GM13976 (cell line): ENCODE measurements around the gene CCR6.

Experiments used
- DNase-seq: peaks from one replicate; pipeline ENCODE4 v3.0.0; 2012; ENCODE audit warnings: low spot score
- in situ Hi-C: fragments of 300-500 bp; cut with MboI; formaldehyde crosslinking; loops from one replicate; pipeline ENCODE4 v1.12.0; 2022; ENCODE audit warnings: low sequenced_read_pairs, mixed read lengths, inconsistent platforms; ENCODE audit not compliant: unreplicated experiment
- TF ChIP-seq, protein P1 (sequence below): IDR thresholded peaks from 2 replicates; pipeline ENCODE4 v1.5.1; 2012; ENCODE audit warnings: borderline replicate concordance, mild to moderate bottlenecking; ENCODE audit not compliant: insufficient read depth; ENCODE audit errors: extremely low read depth, missing control alignments, control extremely low read depth

CCR6 gene

DNA sequence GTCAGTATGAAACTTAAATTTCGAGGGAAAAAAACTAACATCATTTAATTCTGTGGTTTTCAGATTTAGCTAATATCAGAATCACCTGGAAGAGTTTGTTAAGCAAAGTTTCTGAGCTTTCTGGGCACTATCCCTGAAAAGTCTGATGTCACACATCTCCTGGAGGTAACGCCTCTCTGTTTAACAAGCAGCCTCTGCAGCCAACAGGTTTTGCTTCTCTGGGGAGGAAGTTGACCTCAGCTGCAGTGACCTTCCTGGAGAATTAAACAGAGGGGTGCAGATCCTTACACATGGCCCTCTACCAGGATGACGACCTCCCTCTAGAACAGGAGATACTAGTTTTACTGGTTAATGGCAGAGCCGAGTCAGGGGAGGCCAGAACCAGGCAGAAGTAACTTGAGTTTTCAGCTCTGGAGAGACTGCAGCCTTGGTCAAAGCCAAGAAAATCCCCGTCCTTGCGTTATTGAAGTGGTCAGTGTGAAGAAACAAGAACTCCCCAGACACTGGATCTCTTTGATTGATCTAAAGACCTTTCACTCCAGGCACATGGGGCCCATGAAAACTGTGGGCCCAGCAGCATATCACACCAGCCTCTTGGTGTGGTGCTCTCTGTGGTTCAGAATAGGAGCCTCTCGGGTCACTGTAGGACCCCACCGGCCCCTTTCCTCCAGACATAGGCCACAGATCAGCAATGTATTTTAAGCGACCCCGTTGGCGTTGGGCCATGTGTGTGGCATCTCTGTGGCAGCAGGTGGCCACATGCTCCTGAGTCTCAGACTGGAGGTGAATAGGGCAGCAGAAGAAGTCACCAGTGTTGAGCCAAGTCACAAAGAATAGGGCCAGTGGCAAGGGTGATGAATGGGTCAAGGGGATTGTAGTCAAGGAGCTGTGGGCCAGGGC lies 33.4 kb upstream of the CCR6 start:
- no peak for DNase-seq
- TF ChIP-seq, protein P1, sequence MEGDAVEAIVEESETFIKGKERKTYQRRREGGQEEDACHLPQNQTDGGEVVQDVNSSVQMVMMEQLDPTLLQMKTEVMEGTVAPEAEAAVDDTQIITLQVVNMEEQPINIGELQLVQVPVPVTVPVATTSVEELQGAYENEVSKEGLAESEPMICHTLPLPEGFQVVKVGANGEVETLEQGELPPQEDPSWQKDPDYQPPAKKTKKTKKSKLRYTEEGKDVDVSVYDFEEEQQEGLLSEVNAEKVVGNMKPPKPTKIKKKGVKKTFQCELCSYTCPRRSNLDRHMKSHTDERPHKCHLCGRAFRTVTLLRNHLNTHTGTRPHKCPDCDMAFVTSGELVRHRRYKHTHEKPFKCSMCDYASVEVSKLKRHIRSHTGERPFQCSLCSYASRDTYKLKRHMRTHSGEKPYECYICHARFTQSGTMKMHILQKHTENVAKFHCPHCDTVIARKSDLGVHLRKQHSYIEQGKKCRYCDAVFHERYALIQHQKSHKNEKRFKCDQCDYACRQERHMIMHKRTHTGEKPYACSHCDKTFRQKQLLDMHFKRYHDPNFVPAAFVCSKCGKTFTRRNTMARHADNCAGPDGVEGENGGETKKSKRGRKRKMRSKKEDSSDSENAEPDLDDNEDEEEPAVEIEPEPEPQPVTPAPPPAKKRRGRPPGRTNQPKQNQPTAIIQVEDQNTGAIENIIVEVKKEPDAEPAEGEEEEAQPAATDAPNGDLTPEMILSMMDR = no peak
- in situ Hi-C loops = loop anchor here (5.0 kb wide), 1 partner anchor 43 kb away; no protein-coding TSS in a partner anchor

DNA sequence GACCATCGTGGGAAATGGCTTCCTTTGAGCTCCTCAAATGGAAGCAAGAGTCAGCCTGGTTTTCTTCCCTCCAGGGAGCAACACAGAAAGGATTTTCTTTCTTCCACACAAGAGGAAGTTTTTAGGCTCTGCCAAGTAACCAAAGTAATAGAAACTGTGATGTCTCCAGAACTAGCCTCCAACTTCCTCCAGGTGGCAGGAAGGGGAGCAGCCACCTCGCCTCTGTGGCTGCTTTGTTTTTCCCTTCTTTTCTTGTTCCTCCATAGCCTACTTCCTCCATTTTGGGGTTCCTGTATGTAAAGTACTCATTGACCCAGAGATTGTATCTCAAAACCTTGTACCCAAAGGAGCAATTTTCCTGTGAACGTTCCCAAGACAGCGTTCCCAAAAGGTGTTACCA lies 32.7 kb upstream of the CCR6 start:
- in situ Hi-C loops = no loop called here
- TF ChIP-seq, protein P1 = no peak
- DNase-seq = no peak

DNA sequence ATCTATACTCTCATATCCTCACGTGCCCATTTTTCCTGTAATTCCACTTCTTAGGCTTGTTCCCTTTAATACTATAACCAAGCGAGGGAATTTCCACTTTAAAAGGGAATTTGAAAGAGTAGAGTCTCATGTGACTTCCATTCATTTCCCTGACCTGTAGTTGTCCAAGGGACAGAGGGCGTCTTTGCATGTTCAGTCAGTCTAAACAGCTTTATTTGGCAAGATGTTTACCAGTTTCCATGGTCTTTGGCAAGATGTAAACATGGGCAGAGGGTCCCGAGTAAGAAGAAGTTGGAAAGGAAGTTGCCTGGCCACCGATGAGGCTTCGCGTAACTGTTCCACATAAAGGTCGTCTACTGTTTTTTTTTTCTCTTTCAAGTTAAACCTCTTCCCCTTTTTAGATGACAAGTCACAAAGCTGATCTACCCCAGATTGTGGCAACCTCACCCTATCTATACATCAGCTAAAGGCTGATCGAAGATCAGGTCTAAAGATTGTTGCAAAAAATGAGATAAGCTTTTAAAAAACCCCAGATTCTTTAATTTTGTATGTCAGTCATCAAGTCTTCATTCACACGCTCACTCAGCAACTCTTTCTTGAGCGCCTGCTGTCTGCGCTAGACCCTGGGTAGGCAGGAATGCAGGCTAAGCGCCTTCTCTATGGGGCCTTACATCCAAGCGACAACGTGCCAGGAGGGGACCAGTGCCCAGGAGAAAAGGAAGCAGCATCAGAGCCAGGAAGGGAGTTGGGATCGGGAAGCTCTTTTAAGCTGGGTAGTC lies 31.7 kb upstream of the CCR6 start:
- in situ Hi-C loops = no loop called here
- TF ChIP-seq, protein P1 = no peak
- no peak for DNase-seq

DNA sequence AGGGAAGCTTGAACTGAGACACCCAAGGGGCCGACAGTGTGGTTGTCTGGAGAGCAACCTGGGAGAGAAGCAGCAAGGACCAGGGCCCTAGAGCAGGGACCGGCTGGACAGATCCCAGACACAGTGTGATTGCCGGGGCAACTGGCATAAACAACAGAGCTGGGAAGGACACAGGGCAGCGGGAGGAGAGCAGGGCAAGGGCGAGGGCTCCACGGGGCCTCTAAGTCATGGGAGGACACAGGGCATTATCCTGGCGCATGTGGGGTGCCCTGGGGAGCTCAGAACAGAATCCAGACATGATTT lies 31.1 kb upstream of the CCR6 start:
- DNase-seq = no peak
- in situ Hi-C loops = no loop called here
- TF ChIP-seq, protein P1 = no peak

DNA sequence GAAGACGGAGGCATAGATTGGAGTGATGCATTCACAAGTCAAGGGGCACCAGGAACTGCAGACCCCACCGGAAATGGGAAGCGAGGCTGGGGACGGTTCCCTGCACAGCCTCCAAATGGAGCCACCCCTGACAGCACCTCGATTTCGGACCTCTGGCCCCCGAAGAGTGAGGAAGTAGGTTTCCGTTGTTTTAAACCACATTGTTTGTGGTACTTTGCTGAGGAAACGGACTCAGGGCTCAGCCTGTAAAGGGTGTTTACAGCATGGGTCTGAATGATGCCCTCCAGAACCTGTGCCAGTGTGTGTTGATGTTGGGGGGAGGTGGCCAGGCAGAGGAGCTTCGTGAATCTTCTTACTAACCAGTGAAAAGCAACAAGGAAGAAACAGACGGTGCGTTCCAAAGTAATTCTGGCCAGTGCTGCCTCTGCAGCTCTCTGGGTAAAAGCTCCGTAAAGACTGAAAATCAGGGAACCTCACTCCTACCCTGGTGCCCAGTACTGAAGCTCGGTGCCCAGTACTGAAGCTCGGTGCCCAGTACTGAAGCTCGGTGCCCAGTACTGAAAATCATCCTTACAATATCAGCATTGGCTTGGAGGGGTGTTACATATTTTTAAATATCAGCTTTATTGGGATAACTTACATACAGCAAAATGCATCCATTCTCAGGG lies 30.1 kb upstream of the CCR6 start:
- in situ Hi-C loops = no loop called here
- TF ChIP-seq, protein P1 = no peak
- DNase-seq = no peak

DNA sequence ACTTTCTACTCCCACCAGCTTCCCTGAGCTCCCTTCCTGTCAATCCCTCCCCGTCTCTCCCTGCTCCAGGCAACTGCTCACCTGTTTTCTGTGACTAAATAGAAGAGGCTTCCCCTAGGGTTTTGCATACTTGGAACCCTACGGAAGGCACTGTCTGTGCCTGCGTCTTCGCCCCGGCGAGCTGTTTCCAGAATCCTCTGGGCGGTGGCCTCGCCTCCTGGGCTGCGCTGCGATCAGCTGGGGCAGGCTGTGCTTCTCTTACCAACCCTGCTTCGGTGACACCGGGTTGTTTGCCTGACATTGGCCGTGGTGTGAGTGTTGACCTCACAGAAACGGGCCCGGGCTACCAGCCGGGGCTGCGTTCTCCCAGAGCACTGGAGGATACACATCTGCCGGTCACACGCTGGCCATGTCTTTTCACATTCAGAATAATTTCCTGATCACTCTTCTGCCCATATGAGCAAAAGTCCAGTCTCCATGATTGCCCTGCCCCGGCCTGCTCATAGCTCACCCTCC lies 29.4 kb upstream of the CCR6 start:
- TF ChIP-seq, protein P1 = no peak
- no peak for DNase-seq
- in situ Hi-C loops = no loop called here
